ENCODE data around the gene PEX7.

Gene PEX7

DNA sequence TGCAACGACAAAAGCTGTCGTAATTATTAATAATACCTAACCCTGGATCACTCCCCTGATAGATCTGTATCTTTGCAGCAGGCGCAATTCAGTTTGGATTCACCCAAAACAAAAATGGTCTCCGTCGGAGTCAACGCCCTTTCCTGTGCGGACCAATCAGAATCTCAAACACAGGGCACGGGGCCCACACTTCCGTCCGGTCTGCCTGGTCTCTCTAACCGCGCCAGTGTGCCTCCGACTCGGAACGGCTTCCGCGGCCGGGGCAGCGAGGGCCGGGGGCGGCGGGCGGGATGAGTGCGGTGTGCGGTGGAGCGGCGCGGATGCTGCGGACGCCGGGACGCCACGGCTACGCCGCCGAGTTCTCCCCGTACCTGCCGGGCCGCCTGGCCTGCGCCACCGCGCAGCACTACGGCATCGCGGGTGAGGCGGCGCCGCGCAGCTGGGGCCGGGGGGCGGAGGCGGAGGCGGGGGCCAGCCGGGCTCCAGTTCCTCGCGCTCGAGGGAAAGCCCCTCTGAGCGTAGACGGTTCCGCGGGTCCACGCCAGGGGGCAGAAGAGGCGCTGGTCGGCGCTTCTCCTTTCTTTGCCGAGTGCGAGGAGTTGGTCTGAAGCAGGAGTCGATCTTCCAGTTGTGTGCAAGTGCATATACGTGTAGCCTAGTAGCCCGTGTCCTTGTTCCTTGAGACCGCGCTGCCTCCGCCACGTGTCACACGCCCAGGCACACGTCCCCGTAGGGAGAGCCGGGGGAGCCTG is at the start of gene PEX7:
PEX7 (plus strand) TSS at position 217 of the 752 bp plus-strand sequence; CDS start at position 291, 74 bp downstream.
- DNase-seq (ENCODE audit: low read depth) = peak; percentile 80
- TF ChIP-seq, protein P1, sequence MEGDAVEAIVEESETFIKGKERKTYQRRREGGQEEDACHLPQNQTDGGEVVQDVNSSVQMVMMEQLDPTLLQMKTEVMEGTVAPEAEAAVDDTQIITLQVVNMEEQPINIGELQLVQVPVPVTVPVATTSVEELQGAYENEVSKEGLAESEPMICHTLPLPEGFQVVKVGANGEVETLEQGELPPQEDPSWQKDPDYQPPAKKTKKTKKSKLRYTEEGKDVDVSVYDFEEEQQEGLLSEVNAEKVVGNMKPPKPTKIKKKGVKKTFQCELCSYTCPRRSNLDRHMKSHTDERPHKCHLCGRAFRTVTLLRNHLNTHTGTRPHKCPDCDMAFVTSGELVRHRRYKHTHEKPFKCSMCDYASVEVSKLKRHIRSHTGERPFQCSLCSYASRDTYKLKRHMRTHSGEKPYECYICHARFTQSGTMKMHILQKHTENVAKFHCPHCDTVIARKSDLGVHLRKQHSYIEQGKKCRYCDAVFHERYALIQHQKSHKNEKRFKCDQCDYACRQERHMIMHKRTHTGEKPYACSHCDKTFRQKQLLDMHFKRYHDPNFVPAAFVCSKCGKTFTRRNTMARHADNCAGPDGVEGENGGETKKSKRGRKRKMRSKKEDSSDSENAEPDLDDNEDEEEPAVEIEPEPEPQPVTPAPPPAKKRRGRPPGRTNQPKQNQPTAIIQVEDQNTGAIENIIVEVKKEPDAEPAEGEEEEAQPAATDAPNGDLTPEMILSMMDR (IDR thresholded peaks at IDR 0.05; ENCODE audit: control insufficient read depth, extremely low read depth, insufficient read depth) = peak; percentile 49

GRCh38 chr6:136772685-136773472 is 49.5 kb upstream of the PEX7 start:
- H3K4me3 ChIP-seq (ENCODE audit: low read depth, low read length) = no peak overlapping the region
- DNase-seq (ENCODE audit: low read depth) = no peak
- TF ChIP-seq, protein P1 (IDR thresholded peaks at IDR 0.05; ENCODE audit: control insufficient read depth, extremely low read depth, insufficient read depth) = no peak

More for the DNA sequence above, at the start of gene PEX7:
- peak within 1 kb of the TSS; percentile 58 for H3K4me3 ChIP-seq (ENCODE audit: low read depth, low read length)

GRCh38 chr6:136773473-136773796 is 49.0 kb upstream of the PEX7 start:
- no peak for DNase-seq (ENCODE audit: low read depth)
- H3K4me3 ChIP-seq (ENCODE audit: low read depth, low read length) = no peak overlapping the region
- TF ChIP-seq, protein P1 (IDR thresholded peaks at IDR 0.05; ENCODE audit: control insufficient read depth, extremely low read depth, insufficient read depth) = no peak

GRCh38 chr6:136774228-136775041 is 48.0 kb upstream of the PEX7 start:
- no peak overlapping the region for H3K4me3 ChIP-seq (ENCODE audit: low read depth, low read length)
- TF ChIP-seq, protein P1 (IDR thresholded peaks at IDR 0.05; ENCODE audit: control insufficient read depth, extremely low read depth, insufficient read depth) = no peak

DNA sequence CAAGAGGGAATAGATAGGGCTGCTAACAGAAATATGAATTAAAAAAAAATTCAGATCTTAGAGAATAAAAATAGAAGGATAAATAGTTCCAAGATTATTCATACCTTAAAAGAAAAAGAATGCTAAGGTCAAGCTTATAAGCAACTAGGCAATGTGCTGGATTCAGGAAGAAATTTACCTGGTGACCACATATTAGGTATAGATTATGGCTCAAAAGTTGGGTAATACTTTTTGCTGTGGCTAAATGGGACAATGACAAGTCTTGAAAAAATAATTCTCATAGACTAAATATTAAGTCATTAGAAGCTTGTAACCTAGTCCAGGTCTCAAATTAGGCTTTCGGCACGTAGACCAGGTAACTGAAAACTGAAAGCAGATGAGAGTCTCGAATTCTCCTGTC is 47.3 kb upstream of the PEX7 start:
- no peak for DNase-seq (ENCODE audit: low read depth)
- H3K4me3 ChIP-seq (ENCODE audit: low read depth, low read length) = no peak overlapping the region
- TF ChIP-seq, protein P1 (IDR thresholded peaks at IDR 0.05; ENCODE audit: control insufficient read depth, extremely low read depth, insufficient read depth) = no peak

More at GRCh38 chr6:136774228-136775041, 48.0 kb upstream of the PEX7 start:
- no peak for DNase-seq (ENCODE audit: low read depth)

DNA sequence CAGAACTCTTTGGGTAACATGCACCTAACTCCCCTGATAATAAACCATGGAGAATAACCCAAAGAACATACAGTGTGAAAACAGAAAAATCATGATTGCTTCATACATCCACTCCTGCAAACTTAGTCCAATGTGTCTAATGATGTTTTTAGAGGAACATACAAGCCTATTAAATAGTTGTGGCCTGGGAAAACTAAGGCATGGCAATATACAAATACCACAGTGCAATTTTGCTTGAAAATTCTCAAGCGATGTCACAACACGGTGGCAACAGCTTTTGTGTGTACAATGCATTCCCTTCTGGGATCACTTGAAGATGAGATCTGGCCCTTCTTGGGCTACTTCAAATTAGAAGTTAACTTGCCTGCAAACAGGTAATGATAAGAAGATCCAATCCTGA is 46.8 kb upstream of the PEX7 start:
- TF ChIP-seq, protein P1 (IDR thresholded peaks at IDR 0.05; ENCODE audit: control insufficient read depth, extremely low read depth, insufficient read depth) = no peak
- DNase-seq (ENCODE audit: low read depth) = no peak
- no peak overlapping the region for H3K4me3 ChIP-seq (ENCODE audit: low read depth, low read length)
